GM18858 (cell line): Measurements from ENCODE around the gene MAP3K20.
"Not testable (repeated sequence)": the region's sequence is repeated elsewhere in the genome, so short reads cannot be mapped to it uniquely, and the experiment has no call there.

Experiments
- ATAC-seq: cut with Tn5 transposase; IDR thresholded peaks from one replicate; pipeline ENCODE4 v1.9.1; 2021; ENCODE audit not compliant: unreplicated experiment

The MAP3K20 gene

GRCh38 chr2:173075781-173076580 lies at the start of gene MAP3K20:
TSS of gene MAP3K20 (plus strand) at chr2:173075846. CDS start at chr2:173091032, 15,186 bp downstream.
- ATAC-seq, result peak; percentile 37

- ATAC-seq, result no peak
These were observed 49.2 kb upstream of the MAP3K20 start for GRCh38 chr2:173026479-173026878.

- ATAC-seq, result peak; percentile 51
These were observed 48.2 kb upstream of the MAP3K20 start for GRCh38 chr2:173027181-173028128.

- ATAC-seq, result no peak
These were observed 47.5 kb upstream of the MAP3K20 start for GRCh38 chr2:173028141-173028540.

- ATAC-seq, result no peak
These were observed 47.0 kb upstream of the MAP3K20 start for GRCh38 chr2:173028671-173029070.

GRCh38 chr2:173030561-173031490 lies 44.8 kb upstream of the MAP3K20 start:
- no peak for ATAC-seq

GRCh38 chr2:173032032-173032431 lies 43.6 kb upstream of the MAP3K20 start:
- no peak for ATAC-seq

GRCh38 chr2:173033084-173033483 lies 42.6 kb upstream of the MAP3K20 start:
- no peak for ATAC-seq

GRCh38 chr2:173034143-173034542 lies 41.5 kb upstream of the MAP3K20 start:
- no peak for ATAC-seq

GRCh38 chr2:173037245-173038120 lies 38.2 kb upstream of the MAP3K20 start:
- ATAC-seq, result no peak

GRCh38 chr2:173038257-173038656 lies 37.4 kb upstream of the MAP3K20 start:
- ATAC-seq, result not testable (repeated sequence)

- no peak for ATAC-seq
These were observed 34.9 kb upstream of the MAP3K20 start for GRCh38 chr2:173040729-173041128.

- ATAC-seq, result no peak
These were observed 32.2 kb upstream of the MAP3K20 start for GRCh38 chr2:173043476-173043875.

GRCh38 chr2:173043897-173044519 lies 31.6 kb upstream of the MAP3K20 start:
- ATAC-seq, result no peak

- ATAC-seq, result no peak
These were observed 31.0 kb upstream of the MAP3K20 start for GRCh38 chr2:173044686-173045085.

- no peak for ATAC-seq
These were observed 30.5 kb upstream of the MAP3K20 start for GRCh38 chr2:173045181-173045580.

- ATAC-seq, result no peak
These were observed 27.1 kb upstream of the MAP3K20 start for GRCh38 chr2:173048522-173048896.

GRCh38 chr2:173048897-173049661 lies 26.6 kb upstream of the MAP3K20 start:
- ATAC-seq, result no peak

GRCh38 chr2:173049831-173050230 lies 25.8 kb upstream of the MAP3K20 start:
- no peak for ATAC-seq
